ENCODE results near the gene CORO1C.

CORO1C gene

DNA sequence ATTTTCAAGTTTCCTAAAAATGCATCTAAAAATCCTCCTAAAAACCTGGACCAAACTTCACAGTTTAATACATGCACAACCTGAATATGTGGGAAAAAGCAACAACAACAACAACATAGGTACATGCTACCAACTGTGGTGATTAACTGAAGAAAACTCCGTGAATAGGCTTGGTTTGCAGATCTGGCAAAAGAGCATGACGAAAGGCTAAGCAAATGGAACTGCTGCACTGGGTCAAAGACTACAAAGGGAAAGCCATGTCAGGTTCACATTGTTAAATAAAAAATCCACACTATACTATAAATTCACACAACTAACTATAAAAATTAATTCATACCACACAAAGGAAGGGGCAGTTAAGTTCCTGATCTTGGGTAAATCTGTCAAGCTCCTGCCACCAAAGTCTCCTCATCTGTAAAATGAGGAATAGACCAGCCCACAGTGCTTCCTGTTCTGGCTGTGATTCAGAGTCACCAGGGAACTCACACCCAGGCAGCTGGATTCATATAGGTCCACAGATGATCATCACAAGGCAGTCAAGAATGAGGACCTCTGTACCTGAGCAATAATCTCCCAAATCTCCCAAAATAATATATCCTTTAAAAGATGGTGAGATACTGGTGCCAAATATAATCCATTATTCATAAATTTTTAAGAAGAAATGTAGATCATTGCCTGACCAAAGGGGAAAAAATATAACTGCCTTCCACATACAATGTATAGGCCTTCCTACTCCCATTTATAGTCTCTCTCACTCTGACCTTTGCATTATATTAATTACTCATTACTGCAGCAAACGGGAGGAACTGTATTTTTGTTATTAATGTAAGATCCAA, 7.0 kb downstream of the CORO1C start:
- no peak for DNase-seq

DNA sequence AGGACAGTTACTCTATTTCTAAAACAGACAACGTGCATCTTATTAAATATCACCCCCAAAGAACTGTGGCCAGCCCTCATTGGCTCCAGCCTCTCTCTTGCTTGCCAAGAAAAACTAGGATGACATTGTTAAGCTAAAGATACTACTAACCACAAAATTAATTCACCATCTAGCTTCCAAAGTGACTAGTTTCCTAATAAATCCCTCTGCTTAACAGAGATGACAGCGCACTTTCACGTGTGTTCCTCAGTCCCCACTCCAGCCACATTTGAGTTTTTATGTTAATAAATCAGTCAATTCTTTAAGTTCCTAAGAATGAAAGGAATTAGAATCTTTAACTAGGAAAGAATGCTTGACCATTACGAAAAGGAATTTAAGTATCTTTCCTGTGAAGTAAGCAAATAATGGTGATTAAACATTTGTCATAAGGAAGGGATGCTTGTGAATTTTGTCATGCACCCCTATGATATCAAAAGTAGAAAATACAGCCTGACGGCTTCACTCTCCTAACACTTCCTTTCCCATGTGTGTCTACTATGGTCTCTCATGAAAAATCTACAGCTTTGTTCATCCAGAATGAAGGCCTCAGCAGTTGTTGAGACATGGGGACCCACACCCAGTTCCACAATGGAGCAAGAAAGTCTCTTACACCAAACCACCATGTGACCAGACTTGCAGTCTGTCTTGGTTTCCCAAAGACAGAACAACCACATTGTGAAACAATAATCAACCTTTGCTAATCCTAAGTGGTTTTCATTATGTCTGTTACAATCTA, 8.1 kb downstream of the CORO1C start:
- DNase-seq: no peak

DNA sequence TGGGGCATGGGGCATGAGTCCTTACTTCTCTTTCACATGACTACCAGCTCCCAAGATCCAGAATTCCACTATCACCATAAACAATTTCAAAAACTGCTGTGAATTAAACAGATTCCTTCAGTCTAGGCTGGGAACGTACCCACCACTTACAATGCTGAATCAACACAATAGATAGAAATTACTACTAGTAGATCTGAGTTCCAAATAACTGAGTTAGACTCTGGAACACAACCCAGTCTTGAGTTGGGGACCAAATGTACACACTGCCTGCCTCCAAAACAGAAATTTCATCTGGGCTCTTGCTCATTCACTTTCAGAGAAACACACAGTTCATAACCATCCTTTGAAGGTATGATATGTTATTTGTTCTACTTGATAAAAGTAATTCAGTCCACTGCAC, 8.9 kb downstream of the CORO1C start:
- DNase-seq: no peak

DNA sequence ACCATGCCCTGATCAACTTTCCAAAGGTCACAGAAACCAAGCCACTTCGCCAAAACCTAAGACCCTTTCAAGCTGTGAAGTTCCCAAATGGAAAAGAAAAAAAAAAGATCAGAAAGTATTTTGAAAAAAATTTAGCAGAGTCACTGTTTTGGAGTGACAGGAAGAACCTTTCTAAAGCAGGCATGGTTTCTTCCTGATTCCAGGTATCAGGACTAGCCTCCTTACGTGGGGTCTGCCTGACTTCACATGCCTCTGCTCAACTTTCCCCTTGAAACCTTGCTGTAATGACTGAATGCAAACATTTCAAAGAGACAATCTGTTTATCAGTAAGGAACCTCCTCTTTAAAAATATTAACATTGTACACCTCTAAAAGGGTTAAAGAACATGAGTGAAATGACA, 9.5 kb downstream of the CORO1C start:
- no peak for DNase-seq

DNA sequence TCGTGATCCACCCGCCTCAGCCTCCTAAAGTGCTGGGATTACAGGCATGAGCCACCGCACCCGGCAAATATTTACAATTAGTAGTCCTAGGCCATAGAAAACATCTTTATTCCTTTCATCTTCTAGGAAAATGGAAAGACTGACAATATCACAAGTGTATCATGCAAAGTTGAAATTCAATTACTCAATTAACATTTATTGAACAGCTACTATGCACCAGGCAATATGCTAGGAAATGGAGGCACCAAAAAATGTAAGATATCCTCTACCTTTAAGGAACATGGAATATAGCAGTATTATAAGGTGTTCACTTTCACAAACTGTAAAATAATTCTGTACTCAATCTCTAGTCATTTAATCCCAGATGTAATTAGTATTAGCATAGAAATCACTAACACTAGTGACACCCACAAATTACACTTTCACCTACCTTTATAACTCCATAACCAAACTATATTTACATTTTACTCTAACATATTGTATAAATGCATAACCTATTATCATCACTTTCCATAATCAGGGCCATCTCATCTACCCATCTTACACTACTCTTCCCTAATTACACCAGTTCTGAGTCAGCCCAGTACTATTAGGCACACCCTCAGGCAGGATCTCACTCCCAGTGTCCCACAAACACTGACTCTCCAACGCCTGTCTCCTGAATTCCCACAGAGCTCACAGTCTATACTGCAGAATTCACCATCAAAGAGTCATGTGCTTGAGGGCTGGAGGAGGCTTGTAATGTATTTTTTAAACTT, 10.4 kb downstream of the CORO1C start:
- DNase-seq: no peak

DNA sequence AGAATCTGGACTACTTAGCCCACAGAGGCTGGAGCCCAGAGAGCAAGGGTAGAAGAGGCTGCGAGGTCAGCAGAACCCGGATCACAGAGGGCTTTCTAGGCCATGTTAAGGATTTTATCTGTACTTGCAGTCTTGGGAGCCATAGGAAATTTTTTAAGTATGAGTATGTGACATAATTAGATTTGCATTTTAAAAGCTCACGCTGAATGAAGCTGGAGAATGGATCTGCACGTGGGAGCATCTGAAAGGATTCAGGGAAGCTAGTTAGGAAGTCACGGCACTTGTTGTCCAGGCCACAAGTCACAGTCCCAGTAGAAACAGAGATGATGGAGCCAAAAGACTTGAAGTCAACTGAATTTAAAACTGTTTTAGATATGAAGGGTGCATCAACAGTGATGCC, 14.1 kb downstream of the CORO1C start:
- no peak for DNase-seq

DNA sequence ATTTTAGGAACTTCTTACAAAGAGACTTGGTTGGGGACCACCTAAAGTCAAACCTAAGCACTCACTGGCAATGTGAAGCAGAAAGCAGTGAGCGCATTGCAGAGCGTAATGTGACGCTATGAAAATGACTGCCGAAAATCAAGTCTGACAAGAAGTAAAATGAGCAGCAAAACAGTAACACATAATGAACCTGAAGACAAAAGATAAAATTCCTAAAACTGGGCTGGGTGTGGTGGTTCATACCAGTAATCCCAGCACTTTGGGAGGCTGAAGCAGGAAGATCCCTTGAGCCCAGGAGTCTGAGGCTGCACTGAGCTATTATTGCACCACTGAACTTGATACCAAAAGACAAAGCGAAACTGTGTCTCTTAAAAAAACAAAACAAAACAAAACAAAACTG, 16.5 kb downstream of the CORO1C start:
- DNase-seq: no peak

DNA sequence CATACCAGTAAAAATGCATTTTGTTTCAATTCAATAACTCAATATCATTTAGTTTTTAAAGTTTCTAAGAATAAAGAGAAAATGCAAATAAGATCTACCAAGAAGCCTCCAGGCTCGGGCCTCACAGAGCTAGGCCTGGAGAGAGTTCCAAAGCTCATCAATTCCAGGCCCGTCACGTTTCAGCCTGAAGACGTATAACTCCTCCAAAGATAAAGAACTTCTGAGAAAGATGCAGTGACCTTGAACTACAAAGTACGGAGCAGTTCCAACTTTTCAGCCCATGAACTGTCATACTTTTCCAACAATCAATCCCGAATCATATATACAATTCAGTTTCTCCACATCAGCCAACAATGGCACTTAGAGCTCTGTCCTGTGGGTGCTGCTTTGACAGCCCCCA, 17.8 kb downstream of the CORO1C start:
- DNase-seq: no peak

DNA sequence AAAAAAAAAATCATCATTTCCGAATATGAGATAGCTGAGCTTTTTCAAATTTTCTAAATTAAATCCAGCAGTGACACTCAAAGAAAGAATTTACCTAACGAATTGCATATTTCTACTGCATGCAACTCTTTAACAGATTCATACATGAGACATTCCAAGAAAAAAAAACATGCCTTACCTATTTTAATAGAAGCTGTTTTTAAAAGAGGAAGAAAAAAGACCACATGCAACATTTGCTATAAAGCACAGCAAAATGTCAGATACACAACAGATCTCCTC, 18.5 kb downstream of the CORO1C start:
- no peak for DNase-seq

DNA sequence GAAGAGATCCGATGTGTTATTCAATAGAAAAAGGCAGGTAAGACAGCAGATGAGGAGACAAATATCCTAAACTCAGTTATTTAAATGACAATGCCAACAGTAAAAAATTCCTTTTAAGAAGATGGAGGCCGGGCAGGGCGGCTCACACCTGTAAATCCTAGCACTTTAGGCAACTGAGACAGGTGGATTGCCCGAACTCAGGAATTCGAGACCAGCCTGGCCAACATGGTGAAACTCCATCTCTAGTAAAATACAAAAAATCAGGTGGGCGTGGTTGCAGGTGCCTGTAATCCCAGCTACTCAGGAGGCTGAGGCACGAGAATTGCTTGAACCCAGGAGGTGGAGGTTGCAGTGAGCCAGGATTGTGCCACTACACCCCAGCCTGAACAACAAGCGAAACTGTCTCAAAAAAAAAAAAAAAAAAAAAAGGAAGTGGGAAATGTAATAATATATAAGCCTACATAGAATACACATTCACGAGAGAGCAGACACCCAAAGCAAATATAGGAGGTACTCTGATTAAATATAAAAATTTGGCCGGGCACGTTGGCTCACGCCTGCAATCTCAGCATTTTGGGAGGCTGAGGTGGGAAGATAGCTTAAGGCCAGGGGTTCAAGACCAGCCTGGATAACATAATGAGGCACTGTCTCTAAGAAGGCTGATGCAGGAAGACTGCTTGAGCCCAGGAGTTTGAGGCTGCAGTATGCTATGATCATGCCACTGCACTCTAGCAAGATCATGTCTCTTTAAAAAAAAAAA, 19.0 kb downstream of the CORO1C start:
- no peak for DNase-seq

DNA sequence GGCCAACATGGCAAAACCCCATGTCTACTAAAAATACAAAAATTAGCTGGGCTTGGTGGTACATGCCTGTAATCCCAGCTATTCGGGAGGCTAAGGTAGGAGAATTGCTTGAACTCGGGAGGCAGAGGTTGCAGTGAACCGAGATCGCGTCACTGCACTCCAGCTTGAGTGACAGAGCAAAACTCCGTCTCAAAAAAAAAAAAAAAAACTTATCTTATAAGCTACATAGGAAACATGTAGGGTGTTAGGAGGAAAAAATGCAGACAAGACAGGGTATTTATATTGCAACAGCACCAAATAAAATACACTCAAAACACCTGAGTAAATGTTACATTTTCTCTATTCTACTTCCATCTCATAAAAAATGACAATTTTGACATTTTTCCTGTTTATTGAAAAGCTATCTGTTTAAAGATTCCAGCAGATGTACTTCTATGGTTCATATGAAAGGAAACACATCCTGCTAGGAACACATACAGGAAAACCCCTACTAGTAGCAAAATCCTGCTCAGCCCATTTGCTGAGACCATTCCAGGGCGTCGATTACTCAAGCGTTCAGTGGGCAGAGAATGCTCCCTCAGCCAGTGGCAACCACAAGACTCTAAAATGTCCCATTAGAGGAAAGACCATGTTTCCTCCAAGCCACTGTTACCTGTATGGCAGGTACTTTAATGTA, 19.7 kb downstream of the CORO1C start:
- DNase-seq: no peak

DNA sequence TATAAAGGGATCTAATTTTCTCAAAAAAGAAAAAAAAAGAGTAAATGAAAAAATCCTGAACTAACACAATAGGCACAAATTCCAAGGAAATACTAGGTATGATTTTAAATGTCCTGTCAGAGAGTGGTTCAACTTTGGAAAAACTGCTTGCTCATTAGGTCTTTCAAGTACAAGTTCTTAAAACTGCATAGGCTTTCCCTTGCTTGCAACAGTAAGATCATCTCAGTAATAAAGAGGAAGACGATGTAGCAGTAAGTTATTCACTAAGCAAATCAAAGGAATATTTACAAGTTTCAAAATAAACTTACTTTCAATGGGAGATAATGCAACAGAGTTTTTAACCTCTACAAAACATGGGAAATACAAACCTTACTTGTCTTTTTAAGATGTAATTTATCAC, 21.6 kb downstream of the CORO1C start:
- no peak for DNase-seq

DNA sequence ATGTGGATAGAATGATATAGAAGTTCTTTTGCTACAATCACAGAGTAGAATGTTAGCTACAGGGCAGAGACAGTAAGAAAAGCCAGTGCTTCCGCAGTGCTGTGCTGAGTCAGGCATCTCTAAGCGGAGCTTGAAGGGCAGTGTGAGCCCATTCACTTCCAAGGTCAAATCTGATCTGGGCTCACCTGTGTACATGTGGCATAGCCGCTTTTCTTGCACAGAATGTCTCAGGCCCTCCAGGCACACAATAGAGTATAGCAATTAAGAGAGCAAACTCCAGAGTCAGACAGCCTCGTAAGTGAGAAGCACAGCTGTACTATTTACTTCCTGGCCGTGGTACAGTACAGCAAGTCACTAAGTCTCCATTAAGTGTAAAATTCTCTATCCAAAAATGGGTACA, 26.8 kb downstream of the CORO1C start:
- DNase-seq: no peak

DNA sequence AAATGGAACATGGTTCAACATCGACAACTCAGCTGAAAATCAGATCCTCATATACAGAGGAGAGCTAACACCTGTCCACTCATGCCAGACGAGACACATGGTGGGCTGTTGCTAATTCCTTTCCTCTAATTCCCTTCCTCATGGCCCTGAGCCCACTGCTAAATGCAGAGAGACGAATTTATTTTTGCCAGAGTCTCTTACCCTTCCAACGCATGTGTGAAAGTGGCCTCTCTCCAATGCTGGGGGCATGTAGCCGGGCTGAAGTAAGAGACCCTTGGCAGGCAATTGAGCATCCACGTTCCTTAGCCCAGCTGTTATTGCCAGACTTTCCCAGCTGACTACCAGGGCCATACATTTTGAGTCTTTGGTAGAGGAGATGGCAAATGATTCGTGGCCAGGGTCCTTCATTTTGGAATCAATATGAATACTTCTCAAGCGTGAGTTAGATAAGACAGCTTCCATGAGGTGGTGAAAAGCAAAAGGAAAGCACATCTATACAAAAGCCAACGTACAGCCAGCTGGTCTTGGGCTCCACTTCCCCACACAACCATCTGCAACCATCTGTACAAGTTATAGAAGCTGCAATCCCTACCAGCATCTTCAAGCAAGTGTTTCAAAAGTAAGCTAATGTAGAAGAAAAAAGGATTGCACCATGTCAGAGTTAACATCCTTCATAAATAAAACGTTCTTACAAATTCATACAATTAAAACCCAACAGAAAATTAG, 28.6 kb downstream of the CORO1C start:
- peak; percentile 37 to 80 for DNase-seq

DNA sequence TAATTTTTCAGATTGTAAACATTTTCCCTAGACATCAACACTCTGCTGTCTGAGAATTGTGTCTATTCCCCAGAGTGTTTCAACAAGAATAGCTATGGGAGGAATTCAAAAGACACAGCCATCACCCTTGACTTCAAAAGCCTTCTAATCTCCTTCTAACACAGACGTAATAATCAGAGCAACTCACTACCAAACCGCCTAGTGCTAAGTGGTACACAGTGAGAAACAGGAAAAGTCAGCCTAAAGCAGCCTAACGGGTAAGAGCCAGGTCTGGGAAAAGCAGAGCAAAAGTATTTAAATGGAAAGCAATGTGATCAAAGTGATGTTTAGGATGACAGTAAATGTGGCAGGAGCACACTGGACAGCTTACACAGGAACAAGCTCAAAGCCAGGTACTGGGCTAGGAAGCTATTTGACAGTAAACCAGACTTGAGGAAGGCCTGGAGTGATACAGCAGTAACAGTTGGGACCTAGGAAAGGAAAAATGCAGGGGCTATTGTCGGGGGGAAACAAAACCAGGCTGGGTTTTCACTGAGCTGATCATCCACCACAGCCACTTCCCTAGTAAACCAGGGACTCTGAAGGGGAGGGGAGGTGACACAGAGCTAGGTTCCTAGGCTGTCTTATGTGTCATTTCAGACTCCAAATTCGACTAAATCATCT, 29.4 kb downstream of the CORO1C start:
- no peak for DNase-seq

DNA sequence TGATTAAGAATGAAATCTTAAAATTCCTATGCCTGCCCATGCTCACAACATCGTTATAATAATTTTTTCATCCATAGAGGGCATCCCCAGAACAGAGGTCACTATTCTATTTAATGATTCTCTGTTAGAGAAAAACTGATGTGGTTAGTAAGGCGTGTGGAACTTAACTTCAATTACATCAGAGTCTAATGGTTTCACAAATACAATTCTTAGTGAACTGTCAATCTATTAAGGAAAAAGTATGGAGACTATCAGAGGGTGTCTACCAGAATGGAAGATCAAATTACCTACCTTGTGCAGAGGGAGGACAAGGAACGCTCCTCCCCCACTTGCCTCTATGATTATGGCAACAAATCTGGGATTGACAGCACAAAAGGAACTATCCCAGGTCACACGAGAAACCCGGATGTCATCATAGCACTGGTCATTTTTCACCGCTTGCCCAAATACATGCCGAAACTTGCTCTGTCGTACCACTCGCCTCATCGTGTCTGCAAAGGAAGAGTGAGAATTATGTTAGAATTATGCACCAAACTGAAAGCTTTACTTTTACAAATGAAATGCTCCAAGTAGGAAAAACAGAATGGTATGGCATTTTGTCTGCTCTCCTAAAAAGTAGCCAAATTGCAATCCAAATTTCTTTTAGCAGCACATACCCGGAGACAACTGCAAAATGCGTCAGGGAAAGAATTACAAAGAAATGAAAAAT, 30.3 kb downstream of the CORO1C start:
- DNase-seq: no peak

DNA sequence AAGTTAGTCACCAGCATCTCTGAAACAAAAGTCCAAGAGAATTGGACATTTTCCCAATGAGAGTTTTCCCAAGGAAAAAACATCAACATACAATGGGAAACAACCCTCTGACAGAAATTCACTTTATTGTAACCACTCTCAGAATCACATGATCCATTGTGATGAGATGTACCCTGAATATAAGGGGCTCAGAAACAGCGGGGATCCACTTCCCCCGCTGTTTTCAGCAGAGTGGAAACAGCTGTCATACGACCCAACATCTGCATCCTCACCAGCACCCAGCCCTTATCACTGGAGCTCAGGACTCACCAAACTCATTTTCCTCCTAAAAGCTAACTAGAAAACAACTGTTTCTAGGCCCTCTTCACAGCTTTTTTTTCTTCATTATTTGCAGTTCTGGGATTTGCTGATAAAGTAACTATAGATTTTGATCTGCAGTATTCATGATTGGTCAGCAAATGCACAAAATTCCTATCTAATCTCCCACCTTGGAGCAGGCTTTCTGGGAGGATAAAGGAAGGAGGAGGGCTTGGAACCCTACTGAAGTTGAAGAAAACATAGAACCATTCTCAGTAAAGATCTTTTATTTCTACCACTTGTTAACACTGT, 31.3 kb downstream of the CORO1C start:
- no peak for DNase-seq

DNA sequence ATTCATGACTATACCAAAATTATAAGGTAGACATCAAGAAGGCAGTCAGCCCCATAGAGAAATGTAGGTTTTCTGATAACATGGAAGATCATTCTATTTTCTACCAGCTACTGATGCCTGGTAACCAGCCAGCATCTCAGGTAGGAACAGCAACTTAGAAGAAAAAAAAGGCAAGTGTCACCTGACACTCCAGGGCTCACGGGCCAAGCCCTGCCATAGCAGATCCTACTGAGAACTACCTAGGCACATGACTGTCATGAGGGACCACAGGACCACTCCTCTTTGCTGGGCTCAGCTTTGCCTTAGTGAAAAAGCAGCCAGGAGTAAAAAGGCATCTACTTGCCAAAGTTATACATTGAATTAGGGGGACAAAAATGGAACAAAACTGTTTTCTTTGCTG, 33.4 kb downstream of the CORO1C start:
- DNase-seq: no peak

DNA sequence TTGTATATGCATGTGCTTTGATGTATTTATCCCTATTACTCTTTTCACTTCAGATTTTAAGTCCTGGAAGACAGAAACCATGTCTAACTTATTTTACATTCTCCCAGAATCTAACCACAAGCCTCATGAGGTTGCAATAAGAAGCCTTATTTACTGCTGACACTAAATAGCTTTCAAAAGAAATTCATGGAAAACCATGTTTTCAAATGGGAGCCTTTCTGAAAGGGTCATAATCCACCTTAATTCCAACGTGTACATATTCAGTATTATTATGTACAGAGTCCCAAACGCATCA, 34.4 kb downstream of the CORO1C start:
- no peak for DNase-seq
